Activated CD8-positive, alpha-beta memory T cell treated with anti-CD3 and anti-CD28 coated beads, Interleukin-2, amount 50 U/mL, for 1 hour (primary cell): ENCODE results near the gene TMEM51.

Source experiments
- DNase-seq: peaks from one replicate; pipeline ENCODE4 v3.0.0-alpha.2; 2020; ENCODE audit errors: extremely low read depth

The TMEM51 gene, protein sequence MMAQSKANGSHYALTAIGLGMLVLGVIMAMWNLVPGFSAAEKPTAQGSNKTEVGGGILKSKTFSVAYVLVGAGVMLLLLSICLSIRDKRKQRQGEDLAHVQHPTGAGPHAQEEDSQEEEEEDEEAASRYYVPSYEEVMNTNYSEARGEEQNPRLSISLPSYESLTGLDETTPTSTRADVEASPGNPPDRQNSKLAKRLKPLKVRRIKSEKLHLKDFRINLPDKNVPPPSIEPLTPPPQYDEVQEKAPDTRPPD

DNA sequence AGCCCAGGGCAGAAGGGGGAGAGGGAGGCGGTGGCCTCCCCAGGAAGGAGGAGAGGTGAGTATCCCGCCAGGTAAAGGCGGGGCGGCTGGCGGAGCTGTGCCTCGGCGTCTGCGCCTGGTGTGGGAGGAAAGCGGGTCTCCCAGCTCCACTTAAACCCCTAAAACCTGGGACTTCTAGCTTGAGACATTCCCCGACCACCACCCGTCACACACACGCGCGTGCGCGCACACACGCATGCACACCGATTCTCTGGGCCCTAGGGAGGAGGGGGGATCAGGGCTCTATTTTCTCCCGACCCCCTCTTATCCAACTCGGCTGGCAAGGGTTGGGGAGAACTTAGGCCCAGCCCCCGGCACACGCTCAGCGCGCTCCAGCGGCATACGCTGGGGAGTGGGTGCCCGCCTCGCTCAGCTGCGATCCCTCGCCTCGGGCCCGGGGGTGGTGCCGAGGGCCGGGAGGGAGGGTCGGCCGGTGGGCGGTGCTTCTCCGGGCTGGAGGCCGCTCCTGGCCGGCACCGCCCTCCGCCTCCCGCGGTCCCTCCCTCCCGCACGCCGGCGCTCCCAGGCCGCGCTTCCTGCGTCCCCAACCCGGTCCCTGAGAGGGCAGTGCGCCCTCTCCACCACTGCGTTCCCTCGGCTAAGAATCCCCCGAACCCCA, at the start of gene TMEM51:
TSS of gene TMEM51 (plus strand) at position 564 of the 658 bp plus-strand sequence. CDS start 61,341 bp downstream, outside the sequence.
- no peak for DNase-seq

DNA sequence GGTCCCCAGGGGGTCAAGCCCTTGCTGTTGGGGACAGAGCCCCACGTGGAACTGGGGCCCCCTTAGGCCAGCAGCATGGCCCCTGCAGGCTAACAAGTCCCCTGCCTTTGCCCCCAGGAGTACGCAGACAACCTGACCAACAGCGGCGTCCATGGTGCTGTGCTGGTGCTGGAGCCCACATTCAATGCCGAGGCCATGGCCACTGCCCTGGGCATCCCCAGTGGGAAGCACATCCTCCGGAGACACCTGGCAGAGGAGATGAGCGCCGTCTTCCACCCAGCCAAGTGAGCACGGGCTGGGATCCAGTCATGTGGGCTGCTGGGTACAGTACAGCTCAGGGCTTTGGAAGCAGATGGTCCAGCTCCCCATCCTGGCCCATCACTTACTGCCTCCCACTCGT, 49.6 kb upstream of the TMEM51 start:
- DNase-seq, result no peak

DNA sequence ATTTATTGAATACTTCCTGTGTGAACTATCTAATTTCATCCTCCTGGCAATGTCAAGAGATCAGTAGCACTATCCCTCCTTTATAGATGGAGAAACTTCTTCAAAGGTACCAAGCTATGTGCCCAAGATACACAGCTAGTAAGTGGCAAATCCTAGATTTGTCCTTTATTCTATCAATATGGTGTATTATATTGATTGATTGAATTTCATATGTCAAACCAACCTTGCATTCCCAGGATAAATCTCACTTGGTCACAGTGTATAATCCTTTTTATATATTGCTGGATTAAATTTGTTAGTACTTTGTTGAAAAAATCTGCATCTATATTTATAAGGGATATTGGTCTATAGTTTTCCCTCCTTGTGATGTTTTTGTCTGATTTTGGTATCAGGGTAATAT, 48.8 kb upstream of the TMEM51 start:
- DNase-seq, result no peak

DNA sequence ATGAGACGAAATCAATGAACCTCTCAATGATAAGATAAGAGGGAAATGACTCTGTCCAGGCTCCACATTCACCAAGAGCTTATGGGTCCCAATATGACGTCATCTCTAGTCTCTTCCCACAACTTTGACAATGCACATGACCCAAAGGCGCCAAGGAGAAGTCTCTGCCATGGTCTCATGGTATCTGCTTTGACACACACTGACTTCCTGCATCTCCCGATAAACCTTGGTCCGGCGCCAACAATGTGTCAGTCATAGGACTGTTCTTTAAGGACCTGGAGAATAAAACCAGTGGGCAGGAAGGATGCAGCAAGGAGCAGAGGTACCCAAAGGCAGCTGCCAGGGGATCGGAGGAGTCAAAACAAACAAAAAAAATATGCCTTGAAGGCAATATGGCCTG, 46.9 kb upstream of the TMEM51 start:
- DNase-seq, result no peak

DNA sequence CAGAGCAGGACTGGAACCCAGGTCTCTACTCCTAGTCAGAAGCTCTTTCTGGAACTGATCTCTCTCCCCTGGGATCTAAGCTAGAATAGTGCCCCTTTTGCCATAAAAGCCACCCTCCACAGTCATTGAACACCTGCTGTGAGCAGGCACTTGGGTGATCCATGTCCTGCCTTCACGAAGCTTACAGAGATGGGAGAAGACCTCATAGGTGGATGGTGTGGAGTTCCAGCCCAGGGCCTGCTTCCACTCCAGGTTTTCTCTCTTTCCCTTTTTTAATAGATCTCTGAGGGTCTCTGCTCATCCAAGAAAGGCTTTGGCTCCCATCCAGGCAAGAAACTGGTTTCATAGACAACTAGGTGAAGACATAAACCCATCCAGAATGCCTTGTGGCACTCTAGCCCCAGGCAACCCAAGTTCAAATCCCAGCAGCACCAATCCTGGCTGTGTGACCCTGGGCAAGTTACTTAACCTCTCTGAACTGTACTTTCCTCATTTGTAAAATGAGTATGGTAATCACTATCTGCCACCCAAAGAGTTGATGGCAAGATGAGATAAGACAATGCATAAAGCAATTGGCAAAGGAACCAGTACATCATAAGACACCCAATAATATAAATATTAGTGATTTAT, 46.4 kb upstream of the TMEM51 start:
- DNase-seq, result no peak

DNA sequence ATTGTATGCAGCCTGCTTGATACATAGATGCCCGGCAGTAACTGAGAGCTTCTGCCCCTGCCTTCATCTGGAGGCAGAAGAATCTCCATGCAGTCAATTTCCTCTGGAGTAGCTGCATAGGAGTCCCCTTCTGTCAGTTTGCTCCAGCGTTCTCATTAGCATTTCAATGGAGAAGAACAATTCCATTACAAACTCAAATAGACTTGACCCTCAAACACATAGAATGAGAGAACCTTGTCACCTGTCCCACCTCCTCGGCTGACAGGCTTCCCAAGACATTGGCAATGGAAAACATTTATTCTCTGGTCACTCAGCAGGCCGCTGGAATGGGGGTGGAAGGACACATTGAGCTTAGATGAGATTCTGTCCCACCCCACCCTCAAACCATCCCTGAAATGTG, 45.6 kb upstream of the TMEM51 start:
- DNase-seq, result no peak

DNA sequence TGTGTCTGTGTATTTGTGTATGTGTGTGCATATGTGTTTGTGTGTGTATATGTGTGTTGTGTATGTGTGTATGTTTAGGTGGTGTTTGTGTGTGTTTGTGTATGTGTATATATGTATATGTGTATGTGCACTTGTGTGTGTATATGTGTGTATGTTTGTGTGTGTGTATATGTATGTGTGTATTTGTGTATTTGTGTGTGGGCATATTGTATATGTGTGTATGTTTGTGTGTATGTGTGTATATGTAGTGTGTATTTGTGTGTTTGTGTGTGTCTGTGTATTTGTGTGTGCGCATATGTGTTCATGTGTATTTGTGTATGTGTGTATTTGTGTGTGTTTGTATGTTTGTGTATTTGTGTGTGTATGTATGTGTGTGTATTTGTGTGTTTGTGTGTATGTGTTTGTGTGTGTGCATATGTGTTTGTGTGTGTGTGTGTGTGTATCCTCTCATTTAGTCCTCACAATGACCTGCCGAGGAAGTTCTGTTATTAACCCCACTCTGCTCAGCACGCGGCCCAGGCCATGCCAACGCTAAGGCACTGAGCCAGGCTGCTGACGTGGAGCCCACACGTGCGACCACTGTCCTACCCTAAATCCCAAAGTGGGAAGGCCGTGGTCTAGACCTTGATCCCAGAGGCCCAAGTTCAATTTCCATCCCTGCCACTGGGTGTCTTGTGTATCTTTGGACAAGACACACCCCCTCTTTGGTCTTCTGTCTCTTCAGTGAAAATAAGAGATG, 43.2 kb upstream of the TMEM51 start:
- DNase-seq, result no peak

DNA sequence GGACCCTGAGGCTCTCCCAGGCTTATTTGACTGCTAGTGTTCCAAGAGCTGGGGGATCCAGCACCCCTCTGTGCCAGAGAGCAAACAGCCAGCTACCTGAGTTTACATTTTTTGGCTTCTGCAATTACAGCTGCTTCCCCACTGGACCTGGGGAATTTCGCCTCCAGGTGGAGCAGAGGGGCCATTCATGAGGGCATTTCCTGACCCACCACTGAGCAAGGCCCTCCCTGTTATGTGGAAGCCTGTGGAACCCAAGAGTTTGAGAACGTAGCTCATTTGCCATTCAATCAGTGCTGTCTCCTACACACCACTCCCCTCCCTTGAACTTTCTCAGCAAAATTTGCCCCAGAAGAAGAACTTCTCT, 42.7 kb upstream of the TMEM51 start:
- no peak for DNase-seq

DNA sequence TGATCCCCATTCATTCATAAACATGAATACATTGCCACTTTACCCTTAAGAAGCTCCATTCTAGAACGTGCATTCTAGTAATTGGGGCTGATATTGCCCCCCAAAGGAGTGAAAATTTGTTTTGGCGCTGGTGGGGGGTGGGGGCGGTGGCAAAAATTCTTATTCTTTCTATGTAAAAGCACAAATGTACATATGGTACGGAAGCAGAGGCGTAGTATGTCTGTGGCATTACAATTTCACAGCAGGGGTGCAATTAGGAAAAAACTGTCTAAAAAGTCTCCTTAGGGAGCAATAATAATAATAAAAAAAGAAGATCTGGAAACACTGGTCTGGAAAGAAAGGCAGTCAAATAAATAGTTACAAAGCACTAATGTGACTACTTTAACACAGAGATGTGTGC, 40.4 kb upstream of the TMEM51 start:
- no peak for DNase-seq

DNA sequence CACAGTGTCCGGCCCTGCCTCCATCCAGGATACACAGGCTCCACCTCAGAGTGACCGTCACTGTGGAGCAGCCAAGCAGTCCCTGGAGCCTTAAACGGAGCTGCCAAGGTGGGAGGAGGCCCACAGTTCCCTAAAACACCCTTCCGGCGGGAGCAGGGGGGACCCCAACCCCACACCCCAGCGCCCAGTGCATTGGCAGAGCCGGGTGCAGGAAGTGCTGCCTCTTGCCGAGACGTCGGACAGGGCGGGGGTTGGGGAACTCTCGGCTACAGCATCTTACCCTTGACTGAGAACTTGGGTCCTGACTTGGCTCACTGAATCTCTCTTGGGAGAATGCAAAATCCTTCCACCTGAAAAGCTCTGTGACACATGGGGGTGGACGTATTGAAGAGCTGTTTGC, 38.7 kb upstream of the TMEM51 start:
- no peak for DNase-seq

DNA sequence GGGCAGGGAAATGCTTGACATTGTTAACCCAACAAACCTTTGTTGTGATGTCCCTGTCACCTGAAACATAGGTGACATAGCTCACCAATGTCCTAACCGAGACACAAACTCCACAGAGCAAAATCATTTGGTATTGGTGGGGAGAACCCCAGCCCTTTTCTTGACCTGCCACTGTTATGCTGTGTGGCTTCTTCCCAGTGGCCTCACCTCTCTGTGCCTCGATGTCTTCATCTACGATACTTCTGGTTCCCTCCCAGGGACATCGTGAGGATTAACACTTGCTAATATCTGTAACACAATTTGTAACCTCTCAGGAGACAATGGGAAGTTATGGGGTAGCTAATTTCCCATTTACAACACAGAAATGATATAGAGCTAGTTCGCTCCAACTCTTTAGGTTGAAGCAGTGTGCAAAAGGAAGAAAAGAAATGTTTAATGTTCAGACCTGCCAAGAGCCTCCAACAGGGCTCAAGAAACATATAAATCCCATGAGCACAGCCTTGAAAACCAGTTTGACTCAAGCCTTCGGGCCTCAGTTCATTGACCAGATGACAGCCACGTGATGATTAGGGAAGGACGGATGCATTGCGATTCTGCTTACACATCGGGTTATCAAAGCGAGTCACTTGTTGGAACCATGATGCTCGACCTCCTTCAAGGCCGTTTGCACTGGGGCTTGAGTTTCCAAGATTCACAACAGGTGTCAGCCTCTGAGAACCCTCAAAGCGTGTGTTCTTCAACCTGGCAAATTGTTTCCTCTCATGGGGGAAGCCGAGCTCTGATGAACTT, 37.8 kb upstream of the TMEM51 start:
- no peak for DNase-seq

DNA sequence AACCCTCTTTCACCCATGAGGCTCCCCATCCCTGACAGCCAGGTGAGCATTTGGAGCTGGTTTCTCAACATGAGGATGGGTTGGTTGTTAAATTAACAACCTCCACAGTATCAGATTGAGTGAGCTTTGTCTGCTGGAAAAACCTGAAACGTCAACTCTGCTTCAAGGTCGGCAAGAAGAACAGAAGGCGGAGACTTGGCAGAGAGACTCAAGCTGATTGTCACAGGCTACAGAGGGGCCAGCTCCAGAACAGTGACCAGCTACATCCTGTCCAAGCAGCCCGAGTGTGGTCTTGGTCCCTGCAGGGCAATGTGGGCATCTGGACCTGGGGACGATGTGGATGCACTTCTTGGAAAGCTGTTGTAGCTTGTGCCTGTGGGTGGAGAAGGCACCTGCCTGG, 36.6 kb upstream of the TMEM51 start:
- no peak for DNase-seq

DNA sequence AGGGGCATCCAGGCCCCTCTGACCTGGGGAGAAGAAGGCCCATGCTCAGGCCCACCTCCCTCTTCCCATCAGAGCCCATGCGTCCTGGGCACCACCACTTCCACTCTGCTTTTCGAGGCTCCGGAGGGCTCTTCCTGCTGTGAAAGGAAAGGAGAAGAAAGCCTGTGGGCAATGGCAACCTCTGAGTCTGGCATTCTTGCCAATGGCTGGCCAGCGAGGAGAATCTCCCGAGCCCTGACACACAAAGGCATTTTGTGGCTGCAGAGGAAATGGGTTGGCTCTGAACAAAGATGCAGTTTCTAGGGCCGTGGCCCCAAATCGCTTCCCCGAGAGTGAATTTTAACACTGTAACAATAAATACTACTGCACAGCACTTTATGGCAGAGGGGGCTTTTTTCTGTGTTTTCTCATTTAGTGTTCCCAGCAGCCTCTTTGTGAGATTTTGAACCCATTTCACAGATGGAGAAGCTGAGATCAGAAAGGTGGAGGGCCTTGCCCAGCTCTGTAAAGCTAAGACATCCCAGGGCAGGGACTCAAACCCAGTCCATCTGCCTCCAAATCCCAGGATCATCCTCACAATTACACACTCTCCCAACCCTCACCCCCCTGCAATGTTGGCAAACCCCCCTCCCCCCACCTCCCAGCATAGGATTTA, 35.7 kb upstream of the TMEM51 start:
- DNase-seq, result no peak

DNA sequence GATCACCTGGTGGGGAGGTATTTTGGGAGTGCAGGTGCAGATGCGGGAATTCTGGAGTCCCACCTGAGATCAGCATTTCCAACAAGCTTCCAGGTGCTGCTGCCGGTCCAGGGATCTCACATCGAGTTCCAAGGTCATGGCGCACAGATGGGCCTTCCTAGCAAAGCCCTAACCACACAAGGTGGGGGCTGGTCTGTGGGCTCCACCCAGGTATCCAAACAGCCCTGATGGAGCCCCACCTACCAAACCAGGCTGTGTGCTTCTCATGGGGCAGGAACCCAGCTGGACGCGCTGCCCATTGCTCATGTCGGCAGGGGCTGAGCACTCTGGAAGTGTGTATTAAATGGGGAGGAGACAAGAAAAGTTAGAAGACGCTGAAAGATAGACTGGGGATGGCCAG, 35.0 kb upstream of the TMEM51 start:
- DNase-seq, result no peak

DNA sequence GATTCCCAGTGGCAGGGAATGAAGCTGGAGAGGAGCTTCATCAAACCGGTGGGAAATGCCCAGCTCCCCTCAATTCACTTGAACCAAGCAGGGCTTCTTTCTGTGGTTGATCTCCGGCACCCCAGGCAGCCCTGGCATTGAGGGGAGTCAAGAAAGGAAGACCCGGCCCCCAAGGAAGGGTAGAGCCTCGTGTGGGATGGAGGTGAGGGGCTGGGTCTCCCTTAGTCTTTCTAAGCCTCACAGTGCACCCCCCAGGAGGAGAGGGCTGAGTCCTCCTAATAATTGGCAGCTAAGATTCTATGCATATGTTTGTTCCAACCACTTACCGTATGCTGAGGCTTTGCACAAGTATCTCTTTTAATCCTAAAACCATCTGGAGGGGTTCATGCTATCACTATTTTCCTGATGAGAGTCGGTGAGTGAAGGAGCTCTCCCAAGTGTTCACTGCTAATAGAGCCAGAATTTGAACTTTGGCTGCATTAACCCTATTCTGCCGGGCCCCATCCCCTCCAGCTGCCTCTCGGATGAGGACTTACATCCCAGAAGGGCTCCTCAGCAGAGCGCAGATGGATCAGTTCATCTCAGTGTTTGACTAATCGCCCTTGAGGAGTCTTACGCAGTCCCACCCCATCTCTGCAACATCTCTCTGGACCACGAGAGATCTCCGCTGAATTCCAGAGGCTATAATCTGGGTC, 33.1 kb upstream of the TMEM51 start:
- DNase-seq, result no peak

DNA sequence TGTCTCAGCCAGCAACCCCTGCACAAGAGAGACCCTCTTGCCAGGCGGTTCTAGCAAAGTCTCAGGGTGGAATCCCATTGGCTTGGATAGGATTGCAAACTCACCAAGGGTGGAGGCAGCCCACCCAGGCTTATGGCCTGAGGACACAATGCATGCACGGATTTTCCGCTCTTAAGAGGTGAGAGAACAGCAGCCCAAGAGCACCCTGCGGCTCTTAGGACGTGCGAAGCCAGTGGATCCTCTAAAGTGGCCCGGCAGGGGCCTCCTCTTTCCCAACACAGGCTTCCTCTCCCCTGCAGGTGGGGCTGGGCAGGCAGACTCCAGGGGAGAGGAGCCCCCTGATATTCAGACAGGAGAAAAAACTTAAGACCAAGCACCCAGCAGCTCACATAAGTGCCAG, 31.2 kb upstream of the TMEM51 start:
- no peak for DNase-seq

DNA sequence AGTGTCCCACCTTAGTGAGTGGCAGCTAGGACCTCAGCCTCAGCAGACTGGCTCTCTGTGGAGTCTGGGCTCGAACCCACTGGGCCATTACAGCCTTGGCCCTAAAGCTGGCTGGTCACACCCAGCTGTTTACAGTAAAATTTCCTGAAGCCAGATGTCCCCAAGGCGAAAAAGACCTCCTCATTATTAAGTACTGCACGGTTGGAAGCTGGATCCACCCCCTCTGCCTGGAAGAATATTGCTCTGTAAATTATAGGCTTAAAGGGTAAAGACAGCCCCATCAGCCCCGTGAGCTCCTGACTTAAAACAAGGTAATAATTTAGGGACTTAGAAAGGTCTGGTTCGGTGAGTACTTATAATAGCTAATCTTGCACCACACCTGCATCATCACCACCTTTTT, 30.3 kb upstream of the TMEM51 start:
- no peak for DNase-seq

DNA sequence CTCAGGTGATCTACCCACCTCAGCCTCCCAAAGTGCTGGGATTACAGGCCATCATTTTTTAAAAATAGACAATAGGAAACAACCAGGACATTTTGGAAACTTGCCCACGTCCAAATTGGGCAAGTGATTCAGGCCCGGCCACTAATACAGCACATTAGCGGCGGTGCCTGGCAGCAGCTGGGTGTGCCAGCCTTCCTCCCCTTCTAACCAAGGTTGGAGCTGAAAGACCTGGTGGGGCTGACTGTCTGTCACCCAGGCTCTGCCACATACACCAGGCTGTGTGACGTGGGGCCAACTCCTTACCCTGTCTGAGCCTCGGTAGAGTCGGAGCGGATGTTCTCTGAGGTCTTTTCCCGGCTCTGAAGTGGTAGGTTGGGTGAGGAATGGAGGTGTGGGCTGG, 29.6 kb upstream of the TMEM51 start:
- no peak for DNase-seq

DNA sequence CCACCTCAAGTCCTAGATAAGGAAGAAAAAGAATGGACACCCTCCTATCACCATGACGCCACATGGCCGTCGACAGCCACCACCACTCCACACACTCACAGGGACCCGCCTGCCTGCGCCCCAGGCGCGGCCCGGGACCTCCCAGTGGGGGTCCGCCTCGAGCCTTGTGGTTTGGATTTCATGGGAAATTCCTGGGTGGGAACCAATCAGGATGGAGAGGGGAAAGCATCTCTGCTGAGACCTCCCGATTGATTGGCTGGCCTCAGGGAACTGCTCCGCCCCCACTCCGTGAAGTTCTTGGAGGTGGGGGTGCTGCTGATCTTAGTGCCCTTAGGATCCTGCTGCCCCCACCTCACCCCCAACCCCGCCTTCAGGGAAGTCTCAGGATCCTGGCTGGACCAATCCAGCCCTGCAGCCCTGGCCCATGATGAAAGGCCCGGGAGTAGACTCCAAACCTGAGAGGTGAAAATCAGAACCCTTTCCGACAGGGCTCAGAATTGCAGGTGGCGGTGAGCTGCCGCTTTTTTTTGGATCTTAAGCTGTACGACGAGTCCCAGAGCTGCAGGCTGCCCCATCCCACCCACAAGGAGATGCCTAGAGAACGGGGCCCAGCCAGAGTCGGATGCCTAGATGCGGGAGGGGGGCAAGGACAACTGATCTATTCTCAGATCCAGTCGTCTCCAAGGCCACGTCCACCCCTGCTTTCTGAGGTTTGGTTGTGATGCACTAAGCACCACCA, 29.0 kb upstream of the TMEM51 start:
- DNase-seq, result no peak

DNA sequence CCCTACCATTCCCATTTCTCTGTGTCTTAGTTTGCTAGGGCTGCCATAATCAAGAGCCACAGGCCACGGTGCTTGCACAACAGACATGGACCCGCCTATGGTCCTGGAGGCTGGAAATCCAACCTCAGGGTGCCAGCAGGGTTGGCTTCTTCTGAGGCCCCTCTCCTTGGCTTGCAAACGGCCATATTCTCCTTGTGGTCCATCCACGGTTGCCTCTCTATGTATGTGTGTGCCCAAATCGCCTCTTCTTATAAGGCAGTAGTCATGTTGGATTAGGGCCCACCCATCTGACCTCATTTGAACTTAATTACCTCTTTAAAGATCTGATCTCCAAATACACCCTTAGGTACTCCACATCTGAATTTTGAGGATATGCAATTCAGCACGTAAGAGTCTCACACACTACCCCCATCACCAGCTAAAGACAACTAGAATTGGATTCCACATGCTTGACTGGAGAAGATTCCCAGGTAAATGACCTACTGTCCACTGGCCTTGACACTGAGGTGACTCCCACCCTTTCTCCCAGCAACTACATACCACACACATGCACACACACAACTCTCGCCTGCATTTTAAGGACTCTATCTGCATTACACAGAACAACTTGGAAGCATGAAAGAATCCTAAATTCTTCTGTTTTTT, 28.3 kb upstream of the TMEM51 start:
- DNase-seq, result no peak
